SU-DHL-6 (cell line): ENCODE data around the gene MRPS2.

Experiments
- EZH2phosphoT487 ChIP-seq: fragments of 200-600 bp; sonication (generic), shearing (Covaris generic); conservative IDR thresholded peaks from 2 replicates; pipeline ENCODE4 v1.6.1; 2018; ENCODE audit warnings: mild to moderate bottlenecking, antibody characterized with exemption, low read length, moderate library complexity, mixed read lengths
- TF ChIP-seq, protein P1 (sequence below): fragments of 200-600 bp; sonication (generic); IDR thresholded peaks from one replicate; pipeline ENCODE4 v1.5.1; 2017; ENCODE audit warnings: antibody characterized with exemption, mild to moderate bottlenecking, low read length, moderate library complexity; ENCODE audit not compliant: insufficient read depth, poor library complexity, severe bottlenecking

DNA sequence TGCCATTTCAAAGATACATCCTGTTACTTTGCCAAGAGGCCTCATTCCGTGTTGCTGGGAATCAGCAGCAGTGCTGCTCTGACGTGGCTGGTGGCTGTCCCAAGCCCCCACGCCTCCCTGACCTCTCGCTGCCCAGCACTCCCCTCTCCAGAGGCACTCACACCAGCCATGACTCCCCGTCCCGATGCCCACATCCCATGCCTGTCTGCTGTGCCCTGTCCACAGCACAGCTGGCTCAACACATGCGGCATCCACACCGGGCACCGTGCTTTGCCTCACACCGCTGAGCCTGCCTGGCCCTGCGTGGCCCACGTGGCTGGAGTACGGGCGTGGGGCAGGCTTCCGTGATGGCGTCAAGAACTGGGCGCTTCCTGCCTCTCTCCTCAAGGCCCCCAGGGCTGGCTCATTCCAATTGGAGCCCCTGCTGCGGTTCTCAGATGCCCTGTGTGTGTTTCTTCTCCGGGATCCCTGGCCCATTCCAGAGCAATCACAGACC lies 12.9 kb downstream of the MRPS2 start:
- TF ChIP-seq, protein P1, sequence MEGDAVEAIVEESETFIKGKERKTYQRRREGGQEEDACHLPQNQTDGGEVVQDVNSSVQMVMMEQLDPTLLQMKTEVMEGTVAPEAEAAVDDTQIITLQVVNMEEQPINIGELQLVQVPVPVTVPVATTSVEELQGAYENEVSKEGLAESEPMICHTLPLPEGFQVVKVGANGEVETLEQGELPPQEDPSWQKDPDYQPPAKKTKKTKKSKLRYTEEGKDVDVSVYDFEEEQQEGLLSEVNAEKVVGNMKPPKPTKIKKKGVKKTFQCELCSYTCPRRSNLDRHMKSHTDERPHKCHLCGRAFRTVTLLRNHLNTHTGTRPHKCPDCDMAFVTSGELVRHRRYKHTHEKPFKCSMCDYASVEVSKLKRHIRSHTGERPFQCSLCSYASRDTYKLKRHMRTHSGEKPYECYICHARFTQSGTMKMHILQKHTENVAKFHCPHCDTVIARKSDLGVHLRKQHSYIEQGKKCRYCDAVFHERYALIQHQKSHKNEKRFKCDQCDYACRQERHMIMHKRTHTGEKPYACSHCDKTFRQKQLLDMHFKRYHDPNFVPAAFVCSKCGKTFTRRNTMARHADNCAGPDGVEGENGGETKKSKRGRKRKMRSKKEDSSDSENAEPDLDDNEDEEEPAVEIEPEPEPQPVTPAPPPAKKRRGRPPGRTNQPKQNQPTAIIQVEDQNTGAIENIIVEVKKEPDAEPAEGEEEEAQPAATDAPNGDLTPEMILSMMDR = no peak
- no peak for TF ChIP-seq EZH2phosphoT487
